Stimulated activated CD4-positive, alpha-beta T cell treated with anti-CD3 and anti-CD28 coated beads, Interleukin-12 subunit alpha, Interleukin-12 subunit beta, amount 100 ng/mL, for 48 hours (primary cell): ENCODE results near the gene HES6.

Source experiments
- DNase-seq, 3 donors: peaks; one replicate each; pipeline ENCODE4 v3.0.0-alpha.2; 2020; ENCODE audit warnings: low read depth in 2 of 3, low spot score in 1 of 3

HES6 gene, protein sequence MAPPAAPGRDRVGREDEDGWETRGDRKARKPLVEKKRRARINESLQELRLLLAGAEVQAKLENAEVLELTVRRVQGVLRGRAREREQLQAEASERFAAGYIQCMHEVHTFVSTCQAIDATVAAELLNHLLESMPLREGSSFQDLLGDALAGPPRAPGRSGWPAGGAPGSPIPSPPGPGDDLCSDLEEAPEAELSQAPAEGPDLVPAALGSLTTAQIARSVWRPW

DNA sequence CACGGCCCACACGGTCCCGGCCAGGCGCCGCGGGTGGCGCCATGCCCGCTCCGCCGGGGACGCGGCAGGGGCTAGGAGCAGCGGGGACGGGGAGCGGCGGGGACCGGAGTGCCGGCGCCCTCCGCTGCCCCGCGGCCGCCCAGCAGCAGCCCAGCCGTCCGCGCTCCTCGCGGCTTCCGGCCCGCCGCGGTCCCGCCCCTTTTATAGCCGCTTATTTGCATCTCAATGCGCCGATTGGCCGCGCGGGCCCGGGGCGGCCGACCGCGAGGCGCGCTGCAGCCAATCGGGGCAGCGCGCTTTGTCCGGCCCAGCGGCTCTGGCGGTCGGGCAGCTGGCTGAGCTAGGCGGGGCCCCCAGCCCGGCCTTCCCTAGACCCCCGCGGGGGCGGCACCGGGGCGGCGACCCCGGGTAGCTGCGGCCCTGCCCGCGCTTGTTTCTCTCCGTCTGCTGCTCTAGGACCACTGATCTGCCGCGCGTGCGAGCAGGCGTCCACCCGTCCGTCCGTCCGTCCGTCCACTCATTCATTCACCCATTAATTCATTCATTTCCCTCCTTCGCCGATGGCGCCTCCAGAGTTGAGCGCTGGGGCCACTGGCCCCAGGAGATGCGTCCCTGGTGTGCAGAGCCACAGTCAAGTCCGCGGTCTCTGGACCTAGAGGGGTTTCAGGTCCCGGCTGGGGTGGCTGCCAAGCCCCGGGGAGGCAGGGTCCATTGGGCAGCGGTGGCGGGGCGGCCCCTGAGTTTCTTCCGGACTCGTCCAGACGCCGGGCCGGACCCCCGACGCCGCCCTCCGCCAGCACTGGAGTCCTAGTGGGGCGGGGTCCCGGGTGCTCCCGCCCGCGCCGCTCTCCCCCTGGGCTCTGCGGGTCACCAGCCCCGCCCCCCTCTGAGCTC, at the start of gene HES6:
Gene HES6 (minus strand): TSS at position 176 of the 894 bp plus-strand sequence. CDS start 133 bp downstream, at position 43.
- peak; percentile 52 to 79 (median 58) for DNase-seq

DNA sequence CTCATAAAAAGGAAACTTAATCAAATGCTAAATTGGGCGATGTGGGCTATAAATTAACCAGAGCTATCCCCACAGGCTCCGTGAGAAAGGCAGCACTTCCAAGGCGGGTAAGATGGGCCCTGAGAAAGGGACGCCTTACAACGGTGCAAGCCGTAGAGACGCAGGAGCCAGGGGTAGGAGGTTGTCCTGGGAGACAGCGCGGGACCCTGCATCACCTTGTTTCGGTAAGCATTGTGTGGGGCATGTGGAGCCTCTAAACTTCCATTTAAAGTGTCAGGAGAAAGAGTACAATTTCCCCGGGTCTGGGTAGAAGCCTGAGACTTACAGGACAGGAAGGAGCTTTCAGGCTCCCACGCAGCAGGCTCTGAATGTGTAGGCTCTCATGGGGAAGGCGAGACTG, 49.7 kb upstream of the HES6 start:
- peak in 1 of 3 donors; percentile 16 for DNase-seq

DNA sequence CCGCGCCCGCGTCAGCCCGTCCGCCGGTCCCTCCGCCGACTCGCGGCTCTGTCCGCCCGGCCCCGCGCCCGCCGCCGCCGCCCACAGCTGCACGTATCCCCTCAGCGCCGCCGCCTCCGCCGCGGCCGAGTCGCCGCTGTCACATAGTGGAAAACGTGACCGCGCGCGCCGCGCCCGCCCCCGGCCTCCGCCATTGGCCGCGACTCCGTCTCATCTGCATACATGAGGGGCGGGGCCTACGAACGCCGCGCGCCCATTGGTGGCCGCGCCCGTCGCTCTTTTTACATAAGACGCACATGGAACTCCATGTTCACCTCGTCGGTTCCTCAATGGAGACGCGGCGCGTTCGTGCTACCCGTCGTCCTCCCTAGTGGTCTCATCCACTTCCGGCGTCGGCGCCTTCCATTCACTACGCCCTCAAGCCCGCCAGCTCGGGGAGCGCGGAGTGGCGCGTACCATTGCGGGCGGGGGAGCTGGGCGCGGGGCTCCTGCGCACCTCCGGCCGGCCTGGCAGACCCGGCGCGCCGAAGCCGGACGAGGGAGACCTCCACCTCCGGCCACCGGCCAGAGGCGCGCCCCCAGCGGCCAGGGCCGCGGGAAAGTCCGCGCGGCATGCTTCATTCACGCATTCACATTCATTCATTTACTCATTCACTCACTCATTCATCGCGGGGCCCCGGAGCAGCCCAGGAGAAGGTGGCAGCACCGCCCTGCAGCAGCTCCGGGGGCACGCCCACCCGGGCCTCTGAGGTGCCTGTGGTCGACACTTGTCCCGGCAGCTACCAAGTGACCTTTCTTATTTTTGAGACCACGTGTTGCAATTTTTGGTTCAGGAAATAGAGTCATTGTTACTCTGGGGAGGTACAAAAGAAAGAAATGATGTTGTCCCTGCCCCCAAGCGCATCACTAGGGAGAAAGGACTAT, 49.1 kb upstream of the HES6 start:
- DNase-seq: peak; percentile 93 to 96 (median 96)

DNA sequence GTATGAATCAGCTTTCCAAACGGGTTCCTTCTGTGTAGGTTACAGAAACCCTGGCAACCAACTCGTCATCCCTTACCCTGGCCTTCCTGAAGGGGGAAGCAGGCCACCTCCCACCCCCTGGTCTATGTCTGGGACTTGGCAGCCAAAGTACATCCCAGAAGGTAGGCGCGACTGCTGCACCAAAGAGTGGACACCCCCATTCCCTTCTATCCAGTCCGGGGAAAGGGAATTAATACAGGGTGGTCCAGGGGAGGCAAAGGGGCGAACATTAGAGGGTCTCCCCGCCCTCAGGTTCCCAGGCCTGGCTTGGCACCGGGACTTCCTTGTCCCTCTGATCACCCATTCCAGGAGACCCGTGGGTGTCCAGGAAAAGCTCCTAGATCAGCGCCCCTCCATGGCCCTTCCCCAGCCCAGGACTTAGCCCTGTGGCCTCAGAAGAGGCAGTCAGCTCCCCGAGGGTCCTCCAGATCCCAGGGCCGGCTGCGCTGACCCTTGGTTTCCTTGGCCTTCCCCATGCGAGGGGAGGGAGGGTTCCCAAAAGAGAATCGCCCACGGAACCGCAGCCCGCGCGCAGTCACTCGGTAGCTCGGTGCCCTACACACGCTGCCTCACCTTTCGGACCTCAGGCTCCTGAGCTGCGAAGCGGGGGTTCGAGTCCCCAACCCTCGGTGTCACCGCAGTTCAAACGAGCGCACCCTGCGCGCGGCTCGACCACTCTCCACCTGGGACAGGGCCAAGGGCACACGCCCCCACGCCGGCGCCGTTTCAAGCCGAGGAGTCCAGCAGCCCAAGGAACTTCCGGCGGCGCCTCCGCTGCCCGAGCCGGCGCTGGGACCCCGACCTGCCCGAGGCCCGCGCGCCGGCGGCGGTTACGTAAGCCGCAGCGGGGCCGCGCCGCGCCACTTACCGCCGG, 48.2 kb upstream of the HES6 start, which contains the start of gene PER2:
Gene PER2 (minus strand): TSS at position 874 of the 913 bp plus-strand sequence. CDS start 10,674 bp downstream, outside the sequence.
- peak; percentile 18 to 40 (median 25) for DNase-seq

DNA sequence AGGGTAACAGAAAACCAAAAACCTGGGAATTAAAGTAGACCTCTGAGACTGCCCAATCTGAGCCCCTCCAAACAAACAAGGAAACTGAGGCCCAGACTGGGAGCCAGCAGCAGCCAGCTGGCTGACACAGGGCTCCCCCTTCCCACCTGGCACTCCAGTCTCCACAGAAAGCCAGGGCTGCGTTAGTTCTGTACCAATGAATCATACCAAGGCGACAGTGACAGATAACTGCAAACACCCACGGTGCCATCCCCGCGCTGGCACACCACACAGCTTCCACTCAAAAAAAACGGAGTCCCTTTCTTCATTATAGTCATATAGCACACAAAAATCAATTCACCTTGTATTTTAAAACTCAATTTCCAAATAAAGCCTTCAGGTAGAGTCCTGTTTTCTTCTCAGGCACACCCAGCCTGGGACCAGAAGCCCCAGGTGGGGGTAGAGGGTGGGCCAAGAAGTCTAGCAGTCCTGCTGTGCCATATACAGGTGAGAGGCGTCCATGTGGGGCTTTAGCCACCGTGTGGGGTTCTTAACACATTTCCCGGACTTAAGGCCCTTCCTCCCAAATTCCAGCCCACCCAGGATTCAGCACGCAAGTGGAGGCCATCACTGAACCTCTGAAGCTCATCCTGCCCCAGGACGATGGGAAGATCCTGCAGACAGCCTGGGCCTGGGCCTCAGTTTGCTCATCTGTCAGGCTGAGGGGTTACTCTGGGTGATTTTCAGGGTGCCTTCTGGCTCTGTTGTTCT, 47.3 kb upstream of the HES6 start:
- DNase-seq: peak; percentile 16 to 28 (median 23)

DNA sequence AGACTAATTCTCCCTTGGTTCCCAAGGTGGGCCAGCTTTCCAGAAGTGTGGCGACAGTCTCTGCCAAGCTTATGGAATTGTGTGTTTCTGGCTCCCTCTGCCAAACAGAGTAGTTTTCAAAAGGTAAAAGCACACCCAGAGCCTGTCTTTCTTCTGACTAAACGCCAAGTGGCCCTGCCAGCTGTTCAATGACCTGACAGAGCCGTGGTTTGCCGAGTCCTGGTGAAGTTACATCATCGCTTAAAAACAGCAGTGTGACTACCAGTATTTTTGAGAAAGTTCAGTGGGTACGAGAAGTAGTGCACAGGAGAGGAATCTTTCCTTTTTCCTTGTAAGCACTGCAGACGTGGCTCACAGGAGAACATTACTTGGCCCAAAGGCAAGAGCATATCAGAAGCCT, 46.7 kb upstream of the HES6 start:
- DNase-seq: no peak

DNA sequence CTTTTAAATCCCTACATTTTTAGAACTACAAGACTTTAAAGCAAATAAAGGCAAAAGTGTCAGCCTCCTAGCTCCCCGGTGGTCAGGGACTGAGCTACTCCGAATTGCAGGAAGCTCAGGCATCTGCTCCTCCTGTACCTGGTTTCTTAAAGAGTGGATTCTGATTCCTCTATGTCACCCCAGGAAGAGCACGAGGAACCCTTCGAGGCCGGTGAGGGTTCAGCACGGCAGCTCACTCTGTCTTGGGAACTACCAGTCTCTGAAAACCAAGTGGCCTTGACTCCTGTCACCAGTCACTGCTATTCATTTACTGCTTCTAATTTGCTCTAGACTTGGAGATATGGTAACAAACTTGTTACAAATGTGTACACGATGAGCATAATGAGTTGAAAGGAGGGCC, 46.3 kb upstream of the HES6 start:
- no peak for DNase-seq

DNA sequence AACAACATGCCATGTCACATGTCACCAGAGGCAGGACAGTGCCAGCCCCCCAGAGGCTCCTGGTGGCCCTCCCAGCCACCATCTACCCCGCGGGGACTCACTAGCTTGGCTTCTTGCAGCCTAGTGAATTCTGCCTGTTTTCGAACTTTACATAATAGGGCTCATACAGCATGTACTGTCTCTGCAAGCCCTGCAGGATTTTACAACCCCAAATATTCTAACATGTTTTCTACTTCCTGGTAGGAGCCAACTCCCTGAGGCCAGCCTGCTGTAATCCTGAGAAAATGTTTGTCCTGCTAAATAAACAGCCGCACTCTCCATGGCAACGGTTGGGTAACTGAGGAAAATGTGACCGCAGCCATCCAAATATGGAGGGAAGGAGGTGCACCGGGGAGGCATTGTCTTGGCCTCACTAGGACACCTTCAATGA, 45.8 kb upstream of the HES6 start:
- no peak for DNase-seq

DNA sequence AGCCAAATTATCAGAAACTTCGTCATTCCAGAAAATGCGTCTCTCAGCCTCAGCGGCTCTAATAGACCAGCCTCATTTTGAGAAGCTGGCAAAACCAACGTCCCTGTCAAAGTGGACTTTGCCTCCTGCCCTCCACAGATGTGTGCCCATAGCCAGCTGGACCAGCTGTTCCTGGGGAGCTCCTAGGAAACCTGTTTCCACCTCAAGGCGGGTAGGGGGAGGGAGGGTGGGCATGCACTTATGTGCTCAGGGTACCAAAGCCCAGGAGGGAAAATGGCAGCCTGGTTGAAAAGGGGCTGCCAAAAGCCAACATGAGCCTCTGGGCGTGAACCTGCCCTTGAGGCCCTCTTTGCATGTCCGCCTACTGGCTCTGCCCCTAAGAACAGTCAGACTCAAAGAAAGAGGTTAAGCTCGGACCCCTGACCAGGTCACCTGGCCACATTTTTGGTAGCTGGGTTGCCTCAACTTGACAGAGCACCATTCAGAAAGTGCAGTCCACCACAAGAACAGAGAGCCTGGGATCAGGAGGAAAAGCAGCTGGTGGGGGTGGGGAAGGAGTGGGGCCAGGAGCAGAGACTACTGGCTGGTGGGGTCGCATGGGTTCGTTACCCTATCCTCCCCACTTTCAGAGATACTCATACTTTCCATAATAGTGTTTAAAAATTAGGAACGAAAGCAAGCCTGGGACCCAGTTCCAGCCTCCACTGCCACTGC, 45.1 kb upstream of the HES6 start:
- no peak for DNase-seq

DNA sequence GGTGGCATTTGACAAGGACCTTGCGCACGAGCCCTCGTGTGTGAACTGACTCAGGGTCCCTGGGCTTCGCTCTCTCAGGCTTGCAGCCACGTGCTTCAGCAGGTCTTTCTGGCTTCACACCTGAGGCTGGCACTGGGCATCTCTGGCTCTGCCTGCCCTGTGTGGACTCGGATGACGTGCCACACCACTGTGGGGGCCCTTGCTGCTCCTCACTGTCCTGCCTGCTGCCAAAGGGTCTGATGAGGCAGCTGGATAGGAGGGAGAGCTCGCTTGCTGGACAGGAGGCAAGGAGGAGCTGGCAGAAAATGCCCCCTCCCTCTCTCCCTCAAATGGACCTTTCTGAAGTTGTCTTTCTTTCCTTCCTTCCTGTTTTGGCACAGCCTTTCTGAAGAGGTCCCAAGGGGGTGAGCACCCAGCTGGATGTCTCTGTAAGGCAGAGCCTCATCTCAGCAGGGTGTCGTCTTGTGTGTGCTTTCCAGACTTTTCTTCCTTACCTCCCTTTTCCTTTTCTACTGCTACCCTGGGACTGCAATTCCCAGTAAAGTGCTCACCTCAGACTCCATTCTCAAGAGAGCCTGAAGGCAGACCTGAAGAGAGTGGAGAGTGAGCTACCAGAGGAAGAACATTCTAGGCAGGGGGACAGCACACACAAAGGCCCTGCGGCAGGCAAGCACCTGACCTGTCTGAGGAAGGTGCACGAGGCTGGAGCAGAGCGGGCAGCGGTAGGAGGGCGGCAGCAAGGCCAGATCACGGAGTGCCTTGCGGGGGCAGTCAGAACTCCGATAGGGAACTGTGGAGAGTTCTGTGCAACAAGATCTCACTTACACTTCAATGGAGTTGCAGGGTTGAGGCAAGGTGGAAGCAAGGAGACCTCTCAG, 43.3 kb upstream of the HES6 start:
- no peak for DNase-seq

DNA sequence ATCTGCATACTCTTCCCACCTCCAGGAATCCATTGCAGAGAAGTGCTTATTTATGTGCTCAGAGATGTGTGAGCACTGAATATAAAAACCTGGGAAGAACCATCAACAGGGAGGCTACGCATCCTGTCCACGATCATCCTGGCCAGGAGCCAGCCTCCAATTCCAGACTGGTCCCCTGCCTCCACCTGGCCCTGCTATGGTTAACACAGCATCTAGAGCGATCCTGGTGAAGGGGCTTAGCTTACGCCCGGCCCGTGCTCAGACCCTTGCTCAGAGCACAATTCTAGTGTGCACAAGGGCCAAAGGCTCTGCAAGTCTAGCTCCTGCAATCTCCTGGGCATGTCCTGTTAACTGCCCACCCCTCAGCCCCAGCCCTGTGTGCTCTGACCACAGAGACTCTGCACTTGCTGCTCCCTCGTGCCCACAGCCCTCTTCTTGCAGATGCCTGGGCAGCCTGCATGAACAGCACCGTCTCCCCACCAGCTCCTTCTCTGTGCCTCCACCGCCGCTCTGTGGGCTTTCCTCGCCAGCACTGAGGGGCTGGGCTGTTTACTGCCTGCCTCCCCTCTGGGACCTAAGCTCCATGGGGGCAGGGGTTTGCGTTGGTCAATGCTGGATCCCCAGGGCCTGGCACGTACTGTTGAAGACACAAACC, 42.1 kb upstream of the HES6 start:
- DNase-seq: no peak

DNA sequence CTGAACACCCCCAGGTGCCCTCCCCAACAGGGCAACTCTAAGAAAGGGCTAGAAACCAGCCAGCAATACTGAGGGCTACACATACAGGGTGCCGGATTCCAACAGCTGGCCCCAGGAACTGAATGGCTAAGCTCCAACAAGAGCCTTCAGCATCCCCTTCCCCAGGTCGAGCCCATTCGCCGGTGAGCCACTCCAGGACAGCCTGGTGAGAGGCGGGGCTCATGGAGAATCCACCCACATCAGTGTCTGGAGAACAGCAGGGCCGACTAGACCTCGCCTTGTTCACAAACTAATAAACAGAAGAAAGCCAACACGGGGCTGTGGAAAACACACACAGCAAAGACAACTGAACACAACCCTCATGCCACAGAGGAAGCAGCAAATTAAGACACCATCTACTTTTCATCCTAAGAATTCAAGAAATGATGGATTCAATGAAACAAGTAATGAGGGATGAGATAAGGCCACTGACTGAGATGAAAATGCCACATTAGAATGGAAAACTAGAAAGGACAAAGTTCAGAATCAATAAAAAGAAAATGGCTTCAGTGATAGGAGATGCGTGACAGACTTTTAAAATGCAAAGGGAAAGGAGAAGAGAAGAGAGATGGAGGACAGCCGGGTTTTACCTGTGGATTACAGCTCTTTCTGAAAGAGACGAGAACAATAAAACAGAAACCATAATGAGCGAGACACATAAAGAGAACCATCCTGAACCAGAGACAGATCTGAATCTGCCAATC, 40.4 kb upstream of the HES6 start:
- DNase-seq: no peak

DNA sequence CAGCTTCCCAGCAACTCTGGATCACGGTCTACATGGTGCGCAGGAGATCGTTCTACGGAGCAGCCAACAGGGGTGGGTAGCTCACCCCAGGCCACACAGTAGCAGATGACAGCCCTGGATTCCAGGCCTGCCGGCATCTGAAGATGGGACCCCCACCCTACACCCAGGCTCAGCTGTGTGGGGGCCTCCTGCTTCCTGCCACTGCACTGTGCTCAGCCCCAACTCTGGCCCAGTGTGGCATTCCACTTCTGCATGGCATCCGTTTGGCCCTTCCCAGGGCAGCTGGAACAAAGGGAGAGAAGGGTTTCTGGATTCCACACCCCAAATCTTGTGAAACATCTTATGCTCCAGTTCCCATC, 39.5 kb upstream of the HES6 start:
- no peak for DNase-seq

DNA sequence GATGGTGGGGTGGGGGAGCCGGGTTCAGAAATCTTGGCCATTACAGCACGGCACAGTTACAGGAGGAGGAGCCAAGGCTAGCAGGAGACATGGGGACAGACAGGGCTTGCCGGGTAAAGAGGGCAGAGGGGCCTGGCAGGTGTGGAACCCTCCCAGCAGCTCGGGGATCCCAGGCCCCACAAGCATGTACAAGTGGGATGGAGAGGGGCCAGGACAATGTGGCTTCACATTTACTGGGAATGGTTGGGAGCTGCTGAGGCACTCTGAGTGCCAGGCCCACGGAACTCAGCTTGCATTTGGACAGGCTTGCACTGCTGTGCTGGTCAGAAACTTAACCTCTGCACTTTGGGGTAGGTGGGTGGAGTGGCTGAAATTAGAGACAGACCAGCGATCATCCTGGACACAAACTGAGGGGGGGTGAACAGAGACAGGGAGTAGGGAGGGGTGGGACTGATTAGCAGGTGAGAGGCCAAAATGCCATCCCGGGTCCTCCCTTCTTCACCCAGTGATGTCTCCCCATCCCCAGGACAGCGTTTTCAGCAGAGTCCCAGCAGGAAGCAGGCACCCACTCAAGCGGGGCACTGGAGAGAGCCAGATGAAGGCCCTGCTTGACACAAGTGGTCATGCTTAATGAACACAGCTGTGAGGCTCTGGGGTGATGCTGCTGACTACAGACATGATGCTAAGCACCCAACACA, 38.9 kb upstream of the HES6 start:
- DNase-seq: no peak

DNA sequence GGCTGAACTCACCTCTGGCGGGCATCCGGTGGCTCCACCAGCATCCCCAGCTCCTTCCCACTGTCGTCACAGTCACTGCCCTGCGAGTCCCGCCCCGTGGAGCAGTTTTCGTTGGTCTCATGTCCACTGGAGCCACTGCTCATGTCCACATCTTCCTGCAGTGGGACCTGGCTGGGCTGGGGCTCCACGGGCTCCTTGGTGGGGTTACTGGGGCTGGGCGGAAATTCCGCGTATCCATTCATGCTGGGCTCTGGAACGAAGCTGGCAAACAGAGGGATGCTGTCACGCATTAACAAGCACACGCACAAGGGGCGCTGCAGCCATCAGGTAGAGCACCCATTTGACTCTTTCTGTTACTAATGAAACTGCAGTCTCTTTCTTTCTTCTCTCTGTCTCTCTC, 37.9 kb upstream of the HES6 start:
- no peak for DNase-seq
